ENCODE measurements around the gene NT5DC3.

- TF ChIP-seq, protein P1, sequence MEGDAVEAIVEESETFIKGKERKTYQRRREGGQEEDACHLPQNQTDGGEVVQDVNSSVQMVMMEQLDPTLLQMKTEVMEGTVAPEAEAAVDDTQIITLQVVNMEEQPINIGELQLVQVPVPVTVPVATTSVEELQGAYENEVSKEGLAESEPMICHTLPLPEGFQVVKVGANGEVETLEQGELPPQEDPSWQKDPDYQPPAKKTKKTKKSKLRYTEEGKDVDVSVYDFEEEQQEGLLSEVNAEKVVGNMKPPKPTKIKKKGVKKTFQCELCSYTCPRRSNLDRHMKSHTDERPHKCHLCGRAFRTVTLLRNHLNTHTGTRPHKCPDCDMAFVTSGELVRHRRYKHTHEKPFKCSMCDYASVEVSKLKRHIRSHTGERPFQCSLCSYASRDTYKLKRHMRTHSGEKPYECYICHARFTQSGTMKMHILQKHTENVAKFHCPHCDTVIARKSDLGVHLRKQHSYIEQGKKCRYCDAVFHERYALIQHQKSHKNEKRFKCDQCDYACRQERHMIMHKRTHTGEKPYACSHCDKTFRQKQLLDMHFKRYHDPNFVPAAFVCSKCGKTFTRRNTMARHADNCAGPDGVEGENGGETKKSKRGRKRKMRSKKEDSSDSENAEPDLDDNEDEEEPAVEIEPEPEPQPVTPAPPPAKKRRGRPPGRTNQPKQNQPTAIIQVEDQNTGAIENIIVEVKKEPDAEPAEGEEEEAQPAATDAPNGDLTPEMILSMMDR (IDR thresholded peaks at IDR 0.05), result no peak
- TF ChIP-seq POLR2AphosphoS5 (IDR thresholded peaks at IDR 0.05) (no peak), POLR2A (IDR thresholded peaks at IDR 0.05) (no peak), EP300 (IDR thresholded peaks at IDR 0.05) (no peak)
These were observed 16.2 kb downstream of the NT5DC3 start for GRCh38 chr12:103824845-103825244.
